ENCODE results near the gene MAP4K3. TPM values are rescaled to one million over a fixed set of nuclear protein-coding genes. Genes with fewer than 3 reads are reported as not detected.

MAP4K3 gene
- total RNA-seq, 1 experiment from 2014 or later = 26.6 TPM

DNA sequence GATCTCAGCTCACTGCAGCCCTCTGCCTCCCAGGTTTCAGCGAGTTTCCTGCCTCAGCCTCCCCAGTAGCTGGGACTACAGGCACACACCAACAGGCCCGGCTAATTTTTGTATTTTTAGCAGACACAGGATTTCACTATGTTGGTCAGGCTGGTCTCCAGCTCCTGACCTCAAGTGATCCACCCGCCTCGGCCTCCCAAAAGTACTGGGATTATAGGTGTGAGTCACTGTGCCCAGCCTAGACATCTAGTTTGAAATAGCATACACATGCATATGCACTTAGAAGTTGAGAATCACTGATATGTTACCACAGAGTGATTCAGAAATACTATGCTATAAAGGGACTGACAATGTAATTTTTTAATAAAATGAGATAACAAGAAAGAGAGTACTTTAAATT lies 123.5 kb downstream of the MAP4K3 start:
- in situ Hi-C loops (cut with HindIII; ENCODE audit: low pct_unique_long_range_greater_than_20kb, low sequenced_read_pairs) = no loop called here
- no peak for DNase-seq (ENCODE audit: low read depth, low spot score)
- Histone ChIP-seq H3K9me3 (ENCODE audit: control insufficient read depth, insufficient read depth, low read depth, low read length) (no peaks in the 10 kb centered on the region), H3K4me1 (ENCODE audit: control insufficient read depth, insufficient read depth, low read length) (no peaks in the 10 kb centered on the region), H3K27me3 (ENCODE audit: control insufficient read depth, insufficient read depth, low read length) (no peaks in the 10 kb centered on the region), H3K4me3 (ENCODE audit: low read depth in 2 of 2, low read length in 2 of 2) (no peak overlapping the region), H3K36me3 (ENCODE audit: control insufficient read depth, insufficient read depth, low read length) (no peaks in the 10 kb centered on the region), H3K27ac (ENCODE audit: low read length) (no peak overlapping the region)
- ATAC-seq = no peak
- BruUV-seq (replicated peaks) = no TSS peak
- intact Hi-C loops (cut with micrococcal nuclease; ENCODE audit: unreplicated experiment) = no loop called here
- POLR2A ChIA-PET = interaction anchor here (0.6 kb wide), 1 partner anchor 66 kb away, joined by 3 read pairs; no protein-coding TSS in a partner anchor
- TF ChIP-seq SIN3A (IDR thresholded peaks at IDR 0.05; ENCODE audit: borderline replicate concordance, insufficient read depth, low read depth, low read length) = no peak
- TF ChIP-seq POLR2AphosphoS5 (IDR thresholded peaks at IDR 0.05; ENCODE audit: low read depth, low read length) = no peak
- TF ChIP-seq, protein P1, sequence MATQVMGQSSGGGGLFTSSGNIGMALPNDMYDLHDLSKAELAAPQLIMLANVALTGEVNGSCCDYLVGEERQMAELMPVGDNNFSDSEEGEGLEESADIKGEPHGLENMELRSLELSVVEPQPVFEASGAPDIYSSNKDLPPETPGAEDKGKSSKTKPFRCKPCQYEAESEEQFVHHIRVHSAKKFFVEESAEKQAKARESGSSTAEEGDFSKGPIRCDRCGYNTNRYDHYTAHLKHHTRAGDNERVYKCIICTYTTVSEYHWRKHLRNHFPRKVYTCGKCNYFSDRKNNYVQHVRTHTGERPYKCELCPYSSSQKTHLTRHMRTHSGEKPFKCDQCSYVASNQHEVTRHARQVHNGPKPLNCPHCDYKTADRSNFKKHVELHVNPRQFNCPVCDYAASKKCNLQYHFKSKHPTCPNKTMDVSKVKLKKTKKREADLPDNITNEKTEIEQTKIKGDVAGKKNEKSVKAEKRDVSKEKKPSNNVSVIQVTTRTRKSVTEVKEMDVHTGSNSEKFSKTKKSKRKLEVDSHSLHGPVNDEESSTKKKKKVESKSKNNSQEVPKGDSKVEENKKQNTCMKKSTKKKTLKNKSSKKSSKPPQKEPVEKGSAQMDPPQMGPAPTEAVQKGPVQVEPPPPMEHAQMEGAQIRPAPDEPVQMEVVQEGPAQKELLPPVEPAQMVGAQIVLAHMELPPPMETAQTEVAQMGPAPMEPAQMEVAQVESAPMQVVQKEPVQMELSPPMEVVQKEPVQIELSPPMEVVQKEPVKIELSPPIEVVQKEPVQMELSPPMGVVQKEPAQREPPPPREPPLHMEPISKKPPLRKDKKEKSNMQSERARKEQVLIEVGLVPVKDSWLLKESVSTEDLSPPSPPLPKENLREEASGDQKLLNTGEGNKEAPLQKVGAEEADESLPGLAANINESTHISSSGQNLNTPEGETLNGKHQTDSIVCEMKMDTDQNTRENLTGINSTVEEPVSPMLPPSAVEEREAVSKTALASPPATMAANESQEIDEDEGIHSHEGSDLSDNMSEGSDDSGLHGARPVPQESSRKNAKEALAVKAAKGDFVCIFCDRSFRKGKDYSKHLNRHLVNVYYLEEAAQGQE (IDR thresholded peaks at IDR 0.05; ENCODE audit: insufficient read depth in 1 of 2, low read depth in 2 of 2, low read length in 1 of 2) = no peak
- no peak for TF ChIP-seq TCF7L2 (IDR thresholded peaks at IDR 0.05; ENCODE audit: low read depth, low read length)
- TF ChIP-seq, protein P2, sequence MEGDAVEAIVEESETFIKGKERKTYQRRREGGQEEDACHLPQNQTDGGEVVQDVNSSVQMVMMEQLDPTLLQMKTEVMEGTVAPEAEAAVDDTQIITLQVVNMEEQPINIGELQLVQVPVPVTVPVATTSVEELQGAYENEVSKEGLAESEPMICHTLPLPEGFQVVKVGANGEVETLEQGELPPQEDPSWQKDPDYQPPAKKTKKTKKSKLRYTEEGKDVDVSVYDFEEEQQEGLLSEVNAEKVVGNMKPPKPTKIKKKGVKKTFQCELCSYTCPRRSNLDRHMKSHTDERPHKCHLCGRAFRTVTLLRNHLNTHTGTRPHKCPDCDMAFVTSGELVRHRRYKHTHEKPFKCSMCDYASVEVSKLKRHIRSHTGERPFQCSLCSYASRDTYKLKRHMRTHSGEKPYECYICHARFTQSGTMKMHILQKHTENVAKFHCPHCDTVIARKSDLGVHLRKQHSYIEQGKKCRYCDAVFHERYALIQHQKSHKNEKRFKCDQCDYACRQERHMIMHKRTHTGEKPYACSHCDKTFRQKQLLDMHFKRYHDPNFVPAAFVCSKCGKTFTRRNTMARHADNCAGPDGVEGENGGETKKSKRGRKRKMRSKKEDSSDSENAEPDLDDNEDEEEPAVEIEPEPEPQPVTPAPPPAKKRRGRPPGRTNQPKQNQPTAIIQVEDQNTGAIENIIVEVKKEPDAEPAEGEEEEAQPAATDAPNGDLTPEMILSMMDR (IDR thresholded peaks at IDR 0.05) = no peak
- CTCF ChIA-PET = no interaction called here

DNA sequence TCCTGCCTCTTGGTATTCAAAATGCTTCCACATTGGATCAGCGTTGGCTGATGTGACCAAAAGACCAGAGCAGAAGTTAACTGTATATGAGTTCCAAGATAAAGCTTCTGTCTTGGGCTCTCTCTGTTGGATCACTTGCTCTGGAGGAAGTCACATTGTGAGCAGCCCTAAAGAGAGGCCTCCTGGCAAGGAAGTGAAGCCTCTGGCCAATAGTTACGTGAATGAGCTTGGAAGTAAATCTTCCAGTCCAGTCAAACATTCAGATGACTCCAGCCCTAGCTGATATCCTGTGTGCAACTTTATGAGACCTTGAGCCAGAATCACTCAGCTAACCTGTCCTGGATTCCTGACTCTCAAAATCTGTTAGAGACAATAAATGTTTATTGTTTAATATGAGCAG lies 125.6 kb downstream of the MAP4K3 start:
- in situ Hi-C loops (cut with HindIII; ENCODE audit: low pct_unique_long_range_greater_than_20kb, low sequenced_read_pairs) (no loop called here), intact Hi-C loops (cut with micrococcal nuclease; ENCODE audit: unreplicated experiment) (no loop called here)
- BruUV-seq (replicated peaks) = no TSS peak
- TF ChIP-seq TCF7L2 (IDR thresholded peaks at IDR 0.05; ENCODE audit: low read depth, low read length) (no peak), POLR2AphosphoS5 (IDR thresholded peaks at IDR 0.05; ENCODE audit: low read depth, low read length) (no peak), SIN3A (IDR thresholded peaks at IDR 0.05; ENCODE audit: borderline replicate concordance, insufficient read depth, low read depth, low read length) (no peak)
- TF ChIP-seq, protein P1 (IDR thresholded peaks at IDR 0.05; ENCODE audit: insufficient read depth in 1 of 2, low read depth in 2 of 2, low read length in 1 of 2) = no peak
- TF ChIP-seq, protein P2 (IDR thresholded peaks at IDR 0.05) = no peak
- Histone ChIP-seq H3K27me3 (ENCODE audit: control insufficient read depth, insufficient read depth, low read length) (no peaks in the 10 kb centered on the region), H3K9me3 (ENCODE audit: control insufficient read depth, insufficient read depth, low read depth, low read length) (no peaks in the 10 kb centered on the region), H3K27ac (ENCODE audit: low read length) (no peak overlapping the region), H3K4me3 (ENCODE audit: low read depth in 2 of 2, low read length in 2 of 2) (no peak overlapping the region), H3K4me1 (ENCODE audit: control insufficient read depth, insufficient read depth, low read length) (no peaks in the 10 kb centered on the region), H3K36me3 (ENCODE audit: control insufficient read depth, insufficient read depth, low read length) (no peaks in the 10 kb centered on the region)
- DNase-seq (ENCODE audit: low read depth, low spot score) (no peak), ATAC-seq (no peak; the same call in 1 of the 2 replicates)
- POLR2A ChIA-PET = interaction anchor here (0.6 kb wide), 1 partner anchor 34 kb away, joined by 7 read pairs; no protein-coding TSS in a partner anchor
- CTCF ChIA-PET = interaction anchor here (0.5 kb wide), 1 partner anchor 30 kb away, joined by 4 read pairs; no protein-coding TSS in a partner anchor

All from Panc1 (cell line).